Ascending aorta (tissue), 2 donors: ENCODE results near the gene CDK5RAP1. TPM values are rescaled to one million over a fixed set of nuclear protein-coding genes. Genes with fewer than 3 reads are reported as not detected.

ENCODE experiments used
- DNase-seq, 2 donors: peaks; one replicate each; pipeline ENCODE4 v3.0.0-alpha.2; 2019; ENCODE audit warnings: low spot score in 2 of 2
- H3K27ac ChIP-seq, 2 donors: fragments of 200-600 bp; sonication (generic); one replicate each; pipeline ENCODE4 v1.5.1; 2016 to 2017; ENCODE audit warnings: mild to moderate bottlenecking in 1 of 2
- H3K27me3 ChIP-seq: fragments of 200-600 bp; sonication (generic); one replicate; pipeline ENCODE4 v1.5.1; 2017
- H3K36me3 ChIP-seq, 2 donors: fragments of 200-600 bp; sonication (generic); one replicate each; pipeline ENCODE4 v1.5.1; 2016
- H3K4me1 ChIP-seq, 2 donors: fragments of 200-600 bp; sonication (generic); one replicate each; pipeline ENCODE4 v1.5.1; 2016 to 2017; ENCODE audit warnings: mild to moderate bottlenecking in 1 of 2
- H3K4me3 ChIP-seq, 2 donors: fragments of 200-600 bp; sonication (generic); one replicate each; pipeline ENCODE4 v1.5.1; 2016 to 2017; ENCODE audit warnings: mild to moderate bottlenecking in 1 of 2
- H3K9me3 ChIP-seq, 2 donors: fragments of 200-600 bp; sonication (generic); one replicate each; pipeline ENCODE4 v1.5.1; 2016
- CTCF ChIP-seq, 3 experiments: fragments of 200-600 bp in 2 of 3; fragments of 450-650 bp in 1 of 3; sonication (generic) in 2 of 3; IDR thresholded peaks; one replicate each; pipeline ENCODE4 v1.5.1; 2016 to 2019; ENCODE audit warnings: antibody characterized with exemption in 3 of 3, mild to moderate bottlenecking in 1 of 3, moderate library complexity in 1 of 3
- intact Hi-C: fragments of 100-400 bp; cut with DNase I; formaldehyde crosslinking; loops from one replicate; pipeline ENCODE4 v1.15.1; 2023
- total RNA-seq: library from RNA; depleted of rRNA; stranded (reverse); fragments of >200 nt; gene quantifications from one replicate; pipeline ENCODE4 v1.1.0, GENCODE V29; 2016

CDK5RAP1 gene
- total RNA-seq, 1 donor from 2014 or later, result 42.8 TPM

- Histone ChIP-seq H3K4me1 (no peaks in the 10 kb centered on the region), H3K27ac (no peak overlapping the region), H3K36me3 (no peaks in the 10 kb centered on the region), H3K4me3 (no peak overlapping the region), H3K9me3 (no peaks in the 10 kb centered on the region), H3K27me3 (no peaks in the 10 kb centered on the region)
- no peak for TF ChIP-seq CTCF (IDR thresholded peaks at IDR 0.05)
- intact Hi-C loops, result no loop called here
- DNase-seq, result no peak
Observed at GRCh38 chr20:33339515-33340058, 61.7 kb downstream of the CDK5RAP1 start.

GRCh38 chr20:33338467-33339258 lies 62.7 kb downstream of the CDK5RAP1 start:
- Histone ChIP-seq H3K27me3 (no peaks in the 10 kb centered on the region), H3K4me3 (no peak overlapping the region), H3K27ac (no peak overlapping the region), H3K36me3 (no peaks in the 10 kb centered on the region), H3K9me3 (no peaks in the 10 kb centered on the region), H3K4me1 (no peaks in the 10 kb centered on the region)
- no peak for TF ChIP-seq CTCF (IDR thresholded peaks at IDR 0.05)
- DNase-seq, result no peak
- intact Hi-C loops, result no loop called here

GRCh38 chr20:33337531-33338165 lies 63.7 kb downstream of the CDK5RAP1 start:
- H3K9me3 ChIP-seq, result no peaks in the 10 kb centered on the region
- H3K27ac ChIP-seq, result no peak overlapping the region
- H3K4me1 ChIP-seq, result no peaks in the 10 kb centered on the region
- no peak for DNase-seq
- H3K27me3 ChIP-seq, result no peaks in the 10 kb centered on the region
- no peak overlapping the region for H3K4me3 ChIP-seq
- H3K36me3 ChIP-seq, result no peaks in the 10 kb centered on the region
- intact Hi-C loops, result no loop called here
- TF ChIP-seq CTCF (IDR thresholded peaks at IDR 0.05), result no peak

GRCh38 chr20:33337119-33337518 lies 64.2 kb downstream of the CDK5RAP1 start:
- H3K9me3 ChIP-seq, result no peaks in the 10 kb centered on the region
- H3K4me1 ChIP-seq, result no peaks in the 10 kb centered on the region
- TF ChIP-seq CTCF (IDR thresholded peaks at IDR 0.05), result no peak
- intact Hi-C loops, result no loop called here
- no peak overlapping the region for H3K27ac ChIP-seq
- DNase-seq, result no peak
- no peaks in the 10 kb centered on the region for H3K27me3 ChIP-seq
- no peaks in the 10 kb centered on the region for H3K36me3 ChIP-seq
- no peak overlapping the region for H3K4me3 ChIP-seq

GRCh38 chr20:33336375-33336774 lies 64.9 kb downstream of the CDK5RAP1 start:
- H3K4me1 ChIP-seq, result no peaks in the 10 kb centered on the region
- H3K27me3 ChIP-seq, result no peaks in the 10 kb centered on the region
- no peaks in the 10 kb centered on the region for H3K9me3 ChIP-seq
- H3K27ac ChIP-seq, result no peak overlapping the region
- intact Hi-C loops, result no loop called here
- no peak for TF ChIP-seq CTCF (IDR thresholded peaks at IDR 0.05)
- no peak overlapping the region for H3K4me3 ChIP-seq
- no peak for DNase-seq
- H3K36me3 ChIP-seq, result no peaks in the 10 kb centered on the region
